Measurements from ENCODE around the gene CRMP1. TPM values are rescaled to one million over a fixed set of nuclear protein-coding genes. Genes with fewer than 3 reads are reported as not detected.

The CRMP1 gene
- total RNA-seq, 1 experiment from 2014 or later, result 134 TPM

- DNase-seq (ENCODE audit: low spot score), result no peak
- ChIA-PET POLR2A (no interaction called here), CTCF (interaction anchor here (1.6 kb wide), 1 partner anchor 13 kb away, joined by 4 read pairs; no protein-coding TSS in a partner anchor)
- H3K27ac Mint-ChIP-seq, result no peak overlapping the region
- no peak overlapping the region for H3K4me3 Mint-ChIP-seq
- ATAC-seq, result no peak
- peaks cover 12% of the 10 kb centered on the region for H3K9me3 Mint-ChIP-seq
- peaks cover 94% of the 10 kb centered on the region for H3K27me3 Mint-ChIP-seq (ENCODE audit: low read depth)
- peaks cover 57% of the 10 kb centered on the region for H3K4me1 Mint-ChIP-seq
- TF ChIP-seq CDX4 (CRISPR knock-in tag; IDR thresholded peaks at IDR 0.05; ENCODE audit: borderline replicate concordance), result no peak
- TF ChIP-seq E2F4 (CRISPR knock-in tag; IDR thresholded peaks at IDR 0.05; ENCODE audit: borderline replicate concordance, low read depth), result no peak
- no peak for TF ChIP-seq ETV6 (CRISPR knock-in tag; IDR thresholded peaks at IDR 0.05)
- TF ChIP-seq NR3C1 (CRISPR knock-in tag; conservative IDR thresholded peaks at IDR 0.05; ENCODE audit: low read depth), result no peak
- no peak for TF ChIP-seq ZBTB43 (CRISPR knock-in tag; IDR thresholded peaks at IDR 0.05)
- TF ChIP-seq TEAD4 (CRISPR knock-in tag; IDR thresholded peaks at IDR 0.05), result no peak
- TF ChIP-seq NR2C2 (CRISPR knock-in tag; IDR thresholded peaks at IDR 0.05), result no peak
- TF ChIP-seq OVOL2 (CRISPR knock-in tag; IDR thresholded peaks at IDR 0.05; ENCODE audit: borderline replicate concordance), result no peak
- no peak for TF ChIP-seq ATF1 (CRISPR knock-in tag; IDR thresholded peaks at IDR 0.05)
- TF ChIP-seq FOXP1 (CRISPR knock-in tag; IDR thresholded peaks at IDR 0.05; ENCODE audit: borderline replicate concordance), result no peak
- TF ChIP-seq RORB (CRISPR knock-in tag; IDR thresholded peaks at IDR 0.05), result no peak
- TF ChIP-seq JAZF1 (CRISPR knock-in tag; IDR thresholded peaks at IDR 0.05), result no peak
- peaks cover 8% of the 10 kb centered on the region for H3K36me3 Mint-ChIP-seq
These were observed 8.0 kb upstream of the CRMP1 start for GRCh38 chr4:5900844-5901243.

- Mint-ChIP-seq H3K36me3 (peaks cover 8% of the 10 kb centered on the region), H3K9me3 (peaks cover 12% of the 10 kb centered on the region), H3K27ac (no peak overlapping the region), H3K4me3 (no peak overlapping the region), H3K27me3 (ENCODE audit: low read depth) (peaks cover 96% of the 10 kb centered on the region), H3K4me1 (peaks cover 50% of the 10 kb centered on the region)
- ATAC-seq (no peak), DNase-seq (ENCODE audit: low spot score) (no peak)
- CTCF ChIA-PET, result interaction anchor here (1.6 kb wide), 1 partner anchor 12 kb away, joined by 4 read pairs; no protein-coding TSS in a partner anchor
- POLR2A ChIA-PET, result no interaction called here
- TF ChIP-seq ESRRA (CRISPR knock-in tag; IDR thresholded peaks at IDR 0.05; ENCODE audit: borderline replicate concordance) (no peak), JAZF1 (CRISPR knock-in tag; IDR thresholded peaks at IDR 0.05) (no peak), ZNF219 (CRISPR knock-in tag; IDR thresholded peaks at IDR 0.05; ENCODE audit: borderline replicate concordance) (no peak), ZNF671 (CRISPR knock-in tag; IDR thresholded peaks at IDR 0.05) (no peak), MYBL2 (CRISPR knock-in tag; IDR thresholded peaks at IDR 0.05) (no peak), CREM (CRISPR knock-in tag; IDR thresholded peaks at IDR 0.05) (no peak), ERG (CRISPR knock-in tag; IDR thresholded peaks at IDR 0.05) (no peak), NFYB (CRISPR knock-in tag; conservative IDR thresholded peaks at IDR 0.05; ENCODE audit: low read depth) (no peak), ZNF396 (CRISPR knock-in tag; IDR thresholded peaks at IDR 0.05; ENCODE audit: borderline replicate concordance) (no peak), SP1 (CRISPR knock-in tag; conservative IDR thresholded peaks at IDR 0.05) (no peak), NFATC4 (CRISPR knock-in tag; IDR thresholded peaks at IDR 0.05) (no peak), AR (CRISPR knock-in tag; IDR thresholded peaks at IDR 0.05) (no peak), HMGA2 (CRISPR knock-in tag; IDR thresholded peaks at IDR 0.05) (no peak)
These were observed 7.0 kb upstream of the CRMP1 start for GRCh38 chr4:5899881-5900280.

Measured in WTC11 (cell line).